ENCODE measurements around the gene FAM168A.

FAM168A gene

GRCh38 chr11:73556966-73557365 is 40.9 kb downstream of the FAM168A start:
- no peak for DNase-seq (ENCODE audit: low spot score)

DNA sequence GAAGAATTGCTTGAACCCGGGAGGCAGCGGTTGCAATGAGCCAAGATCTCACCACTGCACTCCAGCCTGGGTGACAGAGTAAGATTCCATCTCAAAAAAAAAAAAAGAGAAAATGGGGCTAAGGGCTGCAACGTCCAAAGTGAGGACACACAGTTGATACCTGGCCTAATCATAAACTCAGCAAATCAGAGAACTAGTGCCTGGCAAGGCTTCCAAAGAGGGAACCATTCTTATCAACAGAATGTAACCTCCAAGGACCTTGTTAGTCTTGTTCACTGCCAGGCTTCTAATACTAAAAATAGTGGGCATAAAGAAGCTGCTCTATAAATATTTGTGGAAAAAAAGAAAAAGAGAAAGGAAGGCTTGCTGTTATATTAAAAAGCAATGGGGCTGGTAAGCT is 42.3 kb downstream of the FAM168A start:
- no peak for DNase-seq (ENCODE audit: low spot score)

GRCh38 chr11:73554671-73555320 is 43.1 kb downstream of the FAM168A start:
- no peak for DNase-seq (ENCODE audit: low spot score)

GRCh38 chr11:73553266-73553665 is 44.6 kb downstream of the FAM168A start:
- DNase-seq (ENCODE audit: low spot score), result no peak

DNA sequence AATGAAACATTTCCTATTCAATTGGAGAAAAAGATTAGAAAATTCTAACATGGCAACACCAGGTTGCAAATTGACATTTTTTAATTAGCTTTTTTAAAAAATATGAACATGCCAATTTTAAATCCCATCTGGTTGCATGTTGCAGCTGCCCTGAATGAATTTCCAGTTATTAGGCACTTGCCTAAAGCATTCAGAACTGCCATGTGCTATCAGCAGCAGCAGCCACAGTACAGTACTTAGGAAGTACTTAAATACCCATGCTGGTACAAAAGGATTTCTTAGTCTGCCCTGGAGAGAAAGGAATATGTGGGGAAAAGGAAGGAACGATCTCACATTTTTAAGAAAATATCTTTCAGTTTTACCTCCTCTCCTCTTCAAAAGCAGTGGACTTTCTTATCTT is 46.2 kb downstream of the FAM168A start:
- no peak for DNase-seq (ENCODE audit: low spot score)

GRCh38 chr11:73549376-73549775 is 48.5 kb downstream of the FAM168A start:
- no peak for DNase-seq (ENCODE audit: low spot score)

DNA sequence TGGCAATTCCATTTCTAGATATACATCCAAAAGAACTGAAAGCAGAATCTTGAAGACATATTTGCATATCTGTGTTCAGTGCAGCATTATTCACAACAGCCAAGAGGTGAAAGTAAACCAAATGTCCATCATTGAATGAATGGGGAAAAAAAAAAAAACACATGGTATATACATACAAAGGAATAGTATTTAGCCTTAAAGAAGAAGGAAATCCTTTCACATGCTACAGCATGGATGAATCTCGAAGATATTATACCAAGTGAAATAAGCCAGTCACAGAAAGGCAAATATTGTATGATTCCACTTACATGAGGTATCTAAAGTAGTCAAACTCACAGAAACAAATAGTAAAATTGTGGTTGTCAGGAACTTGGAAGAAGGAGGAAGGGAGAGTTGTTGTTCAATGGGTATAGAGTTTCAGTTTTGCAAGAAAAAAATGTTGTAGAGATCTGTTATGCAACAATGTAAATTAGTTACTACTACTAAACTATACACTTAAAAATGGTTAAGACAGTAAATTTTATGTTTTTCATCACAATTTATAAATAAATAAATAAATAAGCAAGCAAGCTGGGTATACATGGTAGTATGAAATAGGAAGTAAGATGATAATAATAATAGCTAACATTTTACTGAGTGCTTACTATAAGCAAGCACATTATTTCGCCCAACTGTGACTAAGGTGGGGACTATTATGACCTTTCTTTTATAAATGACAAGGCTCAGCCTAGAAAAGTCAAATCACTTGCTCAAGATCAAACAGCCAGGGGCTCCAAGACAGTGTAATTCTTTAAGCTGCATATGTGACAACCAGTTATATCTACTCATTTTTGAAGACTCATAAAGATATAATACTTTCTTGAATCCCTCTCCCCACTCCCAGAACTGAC is 50.0 kb downstream of the FAM168A start:
- no peak for DNase-seq (ENCODE audit: low spot score)

GRCh38 chr11:73542175-73542574 is 55.7 kb downstream of the FAM168A start:
- no peak for DNase-seq (ENCODE audit: low spot score)

GRCh38 chr11:73539506-73540084 is 58.3 kb downstream of the FAM168A start:
- DNase-seq (ENCODE audit: low spot score), result no peak

DNA sequence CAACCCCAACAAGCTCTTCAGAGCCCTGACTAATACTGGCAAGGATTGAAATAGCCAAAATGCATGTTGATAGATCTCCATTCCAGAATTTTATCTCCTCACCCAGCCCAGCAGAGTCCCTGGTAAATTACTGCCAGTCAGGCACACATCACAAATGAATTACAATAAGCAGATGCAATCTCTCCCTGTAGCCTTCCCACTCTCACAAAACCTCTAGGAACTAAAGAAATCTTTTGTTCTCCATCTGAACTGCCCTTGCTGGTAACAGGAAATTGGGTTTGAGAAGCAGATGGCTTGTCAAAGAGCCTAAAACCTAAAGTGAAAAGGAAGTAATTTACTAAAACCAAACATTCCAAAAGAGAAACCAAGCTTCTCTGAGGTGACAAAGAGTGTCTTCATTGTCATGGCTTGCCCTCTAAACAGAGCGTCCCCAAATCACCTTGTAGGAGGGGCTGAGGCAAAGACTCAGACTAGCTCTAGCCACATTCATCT is 59.5 kb downstream of the FAM168A start:
- no peak for DNase-seq (ENCODE audit: low spot score)

- no peak for DNase-seq (ENCODE audit: low spot score)
Measured at GRCh38 chr11:73537969-73538368, 59.9 kb downstream of the FAM168A start.

DNA sequence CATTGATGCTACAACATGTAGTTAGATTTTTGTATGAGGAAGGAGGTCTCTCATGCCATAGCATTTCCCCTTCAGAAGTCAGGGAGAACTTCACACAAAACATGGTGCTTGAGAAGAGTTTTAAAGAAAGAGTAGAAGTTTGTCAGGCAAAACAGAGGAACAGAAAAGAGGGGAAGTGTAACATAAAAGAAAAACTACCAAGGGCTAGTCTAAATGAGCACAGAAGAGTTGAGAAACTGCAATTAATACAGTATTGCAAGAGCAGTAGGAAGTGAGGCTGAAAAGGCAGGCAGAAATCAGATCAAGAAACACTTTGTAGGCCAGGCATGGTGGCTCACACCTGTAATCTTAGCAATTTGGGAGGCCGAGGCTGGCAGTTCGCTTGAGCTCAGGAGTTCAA is 61.0 kb downstream of the FAM168A start:
- DNase-seq (ENCODE audit: low spot score), result no peak

DNA sequence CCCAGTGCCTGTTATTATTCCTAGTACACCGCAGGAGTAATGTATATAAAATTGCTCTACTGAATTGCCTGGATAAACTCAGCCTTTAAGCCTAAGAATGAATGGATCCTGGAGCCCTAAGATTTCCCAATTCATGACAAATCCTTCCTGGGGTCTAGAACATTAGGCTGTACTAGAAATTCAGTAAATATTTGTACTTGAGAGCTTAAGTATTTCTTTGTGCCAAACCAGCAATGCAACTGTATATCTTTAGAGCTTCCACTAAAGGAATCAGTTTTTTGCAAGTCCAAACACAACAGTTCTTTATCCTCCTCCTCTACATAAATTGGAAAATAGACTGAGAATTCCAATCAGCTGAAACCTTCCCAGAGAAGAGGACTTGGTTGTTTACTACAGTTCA is 65.6 kb downstream of the FAM168A start:
- DNase-seq (ENCODE audit: low spot score), result no peak

DNA sequence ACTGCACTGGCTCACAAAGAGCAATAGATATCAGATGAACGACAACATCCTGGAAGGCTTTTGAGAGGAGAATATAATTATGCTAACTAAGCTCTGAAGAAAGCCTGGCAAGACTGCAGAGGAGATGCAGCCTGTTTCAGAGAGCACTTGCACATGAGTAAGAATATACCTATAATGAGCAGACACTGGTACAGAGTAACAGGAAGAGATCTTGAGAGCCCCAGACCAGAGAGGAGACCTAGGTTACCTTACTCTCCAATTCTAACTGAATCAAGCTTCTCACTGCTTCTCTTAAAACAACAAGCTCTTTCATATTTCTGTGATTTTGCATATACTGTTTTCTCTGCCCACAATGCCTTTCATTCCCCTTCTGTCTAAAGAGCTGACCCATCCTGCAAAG is 66.5 kb downstream of the FAM168A start:
- no peak for DNase-seq (ENCODE audit: low spot score)

DNA sequence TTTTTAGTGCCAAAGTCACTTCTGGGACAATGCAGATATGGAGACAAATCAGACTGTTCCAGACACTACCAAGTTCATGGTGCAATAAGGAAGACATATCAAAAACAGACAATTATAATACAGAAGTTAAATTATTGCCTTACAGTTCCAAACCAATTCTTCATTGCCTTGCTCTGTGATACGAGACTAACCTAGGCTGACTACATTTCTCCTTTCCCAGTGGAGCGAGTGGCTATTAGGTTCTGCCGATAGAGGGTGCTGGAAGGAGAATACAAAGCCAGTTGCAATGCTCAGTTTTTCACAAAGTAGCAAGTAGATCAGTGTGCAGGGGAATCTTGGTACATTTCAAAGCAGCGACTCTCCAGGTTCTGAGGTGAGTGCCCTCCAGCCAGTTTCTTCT is 67.8 kb downstream of the FAM168A start:
- no peak for DNase-seq (ENCODE audit: low spot score)

GRCh38 chr11:73529204-73529530 is 68.7 kb downstream of the FAM168A start:
- DNase-seq (ENCODE audit: low spot score), result no peak

- DNase-seq (ENCODE audit: low spot score), result no peak
Measured at GRCh38 chr11:73528483-73529203, 69.3 kb downstream of the FAM168A start.

DNA sequence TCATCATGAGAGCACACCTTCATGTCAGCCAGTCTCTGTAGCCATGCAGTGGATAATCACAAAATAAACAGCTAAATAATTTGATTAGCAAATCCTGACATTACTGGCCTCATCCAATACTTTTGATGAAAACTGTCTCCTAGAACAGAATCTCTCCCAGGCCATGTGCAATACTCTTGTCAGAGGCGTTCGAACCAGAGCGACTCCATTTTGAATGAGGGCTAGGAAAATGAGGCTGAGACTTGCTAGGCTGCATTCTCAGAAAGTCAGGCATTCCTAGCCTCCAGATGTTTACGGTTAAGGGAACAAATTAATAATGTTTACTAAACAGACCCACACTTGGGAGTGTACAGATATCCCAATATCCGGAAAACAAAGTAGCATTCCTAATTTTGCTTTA is 69.9 kb downstream of the FAM168A start:
- DNase-seq (ENCODE audit: low spot score), result no peak

GRCh38 chr11:73525611-73526010 is 72.3 kb downstream of the FAM168A start:
- DNase-seq (ENCODE audit: low spot score), result no peak

DNA sequence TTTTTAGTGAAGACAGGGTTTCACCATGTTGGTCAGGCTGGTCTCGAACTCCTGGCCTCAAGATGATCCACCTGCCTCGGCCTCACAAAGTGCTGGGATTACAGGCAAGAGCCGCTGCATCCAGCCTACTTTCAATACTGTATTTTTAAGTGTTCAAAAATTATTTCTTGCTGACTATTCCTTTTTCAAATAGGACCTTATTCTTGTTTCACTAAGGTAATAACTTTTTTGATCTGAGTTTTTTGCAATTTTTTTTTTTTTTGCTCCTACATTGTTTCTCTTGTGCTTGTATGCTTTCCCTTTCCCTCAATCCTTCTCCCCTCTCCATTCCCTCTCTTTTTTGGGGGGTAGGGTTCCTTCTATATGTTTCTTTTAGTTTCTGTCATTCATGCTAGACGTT is 73.1 kb downstream of the FAM168A start:
- no peak for DNase-seq (ENCODE audit: low spot score)

- peak; percentile 12 for DNase-seq (ENCODE audit: low spot score)
Measured at GRCh38 chr11:73521621-73522020, 76.3 kb downstream of the FAM168A start.

GRCh38 chr11:73520353-73521061 is 77.4 kb downstream of the FAM168A start:
- no peak for DNase-seq (ENCODE audit: low spot score)

Data from CD4-positive, alpha-beta T cell treated with Interleukin-2 at 100 ng/mL for 4 hours (primary cell).